Measurements from ENCODE around the gene MAML2.
A peak's percentile ranks its signal among the peaks of the same experiment; 100 is the strongest.

MAML2 gene

DNA sequence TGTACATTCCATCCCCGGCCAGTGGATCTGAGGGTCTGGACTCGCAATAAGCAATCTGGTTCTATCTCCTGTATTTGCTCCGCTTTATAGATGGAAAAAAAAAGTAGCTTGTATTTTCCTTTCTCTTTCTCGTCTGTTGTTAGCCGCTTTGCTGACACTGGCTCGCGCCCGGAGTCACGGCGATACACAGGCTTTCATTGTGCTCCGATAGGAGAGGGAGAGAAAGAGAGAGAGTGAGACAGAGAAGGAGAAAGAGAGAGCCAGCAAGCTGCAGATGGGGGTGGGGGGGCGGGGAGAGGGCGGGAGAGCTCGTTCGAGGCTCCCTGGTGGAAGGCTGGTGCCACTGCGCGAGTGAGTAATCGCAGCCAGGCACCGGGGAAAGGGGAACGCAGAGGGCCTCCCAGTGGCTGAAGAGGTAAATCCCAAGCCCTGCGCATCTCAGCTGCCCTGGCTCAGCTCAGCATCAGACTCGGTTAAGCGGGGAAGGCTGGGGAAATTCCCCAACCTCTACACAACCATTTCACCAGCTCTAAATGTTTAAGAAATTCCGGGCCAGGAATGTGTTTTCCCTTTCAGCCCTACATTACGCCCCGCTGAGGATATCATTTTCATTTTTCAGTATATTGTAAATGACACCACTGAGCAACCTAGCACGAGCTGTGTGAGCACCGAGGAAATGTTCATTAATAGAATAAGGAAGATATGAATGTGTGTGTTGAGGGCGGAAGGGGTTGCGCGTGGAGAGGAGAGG is at the start of gene MAML2:
MAML2 (minus strand) TSS at position 235 of the 751 bp plus-strand sequence. CDS start 1,300 bp downstream, outside the sequence.
- Histone ChIP-seq H3K36me3 (ENCODE audit: control insufficient read depth in 2 of 2, insufficient read depth in 2 of 2, low read length in 2 of 2) (no peaks in the 10 kb centered on the region), H3K27me3 (ENCODE audit: control insufficient read depth in 2 of 2, insufficient read depth in 2 of 2, low read length in 2 of 2) (no peaks in the 10 kb centered on the region), H3K4me3 (ENCODE audit: low read length in 2 of 2) (peak within 1 kb of the TSS; percentile 86 to 100), H3K4me1 (ENCODE audit: control insufficient read depth in 2 of 2, insufficient read depth in 2 of 2, low read length in 2 of 2) (peaks cover 30 to 36% of the 10 kb centered on the region in 2 donors), H3K9ac (ENCODE audit: low read depth in 1 of 2, low read length in 2 of 2) (peak within 1 kb of the TSS; percentile 68 to 87), H3K9me3 (ENCODE audit: control insufficient read depth in 2 of 2, low read length in 2 of 2) (no peaks in the 10 kb centered on the region), H3K27ac (ENCODE audit: low read depth in 2 of 2, low read length in 2 of 2) (peak within 1 kb of the TSS; percentile 65 to 86)

DNA sequence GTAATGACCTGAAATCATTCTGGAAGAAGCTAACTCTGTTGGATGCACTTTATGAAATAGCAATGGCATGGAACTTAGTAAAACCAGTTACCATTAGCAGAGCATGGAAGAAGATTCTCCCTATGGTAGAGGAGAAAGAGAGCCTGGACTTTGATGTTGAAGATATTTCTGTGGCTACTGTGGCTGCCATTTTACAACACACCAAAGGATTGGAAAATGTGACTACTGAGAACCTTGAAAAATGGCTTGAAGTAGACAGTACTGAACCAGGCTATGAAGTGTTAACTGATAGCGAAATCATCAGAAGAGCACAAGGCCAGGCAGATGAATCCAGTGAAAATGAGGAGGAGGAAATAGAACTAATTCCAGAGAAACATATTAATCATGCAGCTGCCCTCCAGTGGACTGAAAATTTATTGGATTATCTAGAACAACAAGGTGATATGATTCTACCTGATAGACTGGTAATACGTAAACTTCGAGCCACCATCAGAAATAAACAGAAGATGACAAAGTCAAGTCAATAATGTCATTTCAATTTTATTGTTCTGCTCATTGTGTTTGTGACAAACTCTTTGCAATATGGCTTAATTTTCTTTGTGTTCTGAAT is 48.8 kb upstream of the MAML2 start:
- no peak overlapping the region for H3K4me3 ChIP-seq (ENCODE audit: low read length in 2 of 2)
- no peaks in the 10 kb centered on the region for H3K9me3 ChIP-seq (ENCODE audit: control insufficient read depth in 2 of 2, low read length in 2 of 2)
- H3K27ac ChIP-seq (ENCODE audit: low read depth in 2 of 2, low read length in 2 of 2) = no peak overlapping the region
- H3K4me1 ChIP-seq (ENCODE audit: control insufficient read depth in 2 of 2, insufficient read depth in 2 of 2, low read length in 2 of 2) = peaks cover 0 to 3% of the 10 kb centered on the region in 2 donors
- H3K27me3 ChIP-seq (ENCODE audit: control insufficient read depth in 2 of 2, insufficient read depth in 2 of 2, low read length in 2 of 2) = no peaks in the 10 kb centered on the region
- no peak overlapping the region for H3K9ac ChIP-seq (ENCODE audit: low read depth in 1 of 2, low read length in 2 of 2)
- H3K36me3 ChIP-seq (ENCODE audit: control insufficient read depth in 2 of 2, insufficient read depth in 2 of 2, low read length in 2 of 2) = no peaks in the 10 kb centered on the region

DNA sequence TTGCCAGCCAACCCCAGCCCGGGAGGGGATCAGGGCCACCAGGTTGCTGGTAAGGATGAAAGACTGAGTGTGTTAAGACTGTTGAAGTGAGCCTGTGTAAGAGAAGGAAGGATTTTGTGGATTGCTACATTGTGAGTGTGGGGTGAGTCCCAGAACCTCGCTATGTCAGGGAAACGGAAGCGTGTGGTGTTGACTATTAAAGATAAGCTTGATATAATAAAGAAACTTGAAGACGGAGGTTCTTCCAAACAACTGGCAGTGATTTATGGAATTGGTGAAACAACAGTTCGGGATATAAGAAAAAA is 47.4 kb upstream of the MAML2 start:
- H3K4me1 ChIP-seq (ENCODE audit: control insufficient read depth in 2 of 2, insufficient read depth in 2 of 2, low read length in 2 of 2) = peaks cover 0 to 3% of the 10 kb centered on the region in 2 donors
- H3K4me3 ChIP-seq (ENCODE audit: low read length in 2 of 2) = peak overlapping the region; percentile 86 to 93
- H3K9me3 ChIP-seq (ENCODE audit: control insufficient read depth in 2 of 2, low read length in 2 of 2) = no peaks in the 10 kb centered on the region
- peak overlapping the region; percentile 92 to 97 for H3K27ac ChIP-seq (ENCODE audit: low read depth in 2 of 2, low read length in 2 of 2)
- peak overlapping the region; percentile 89 to 94 for H3K9ac ChIP-seq (ENCODE audit: low read depth in 1 of 2, low read length in 2 of 2)
- no peaks in the 10 kb centered on the region for H3K36me3 ChIP-seq (ENCODE audit: control insufficient read depth in 2 of 2, insufficient read depth in 2 of 2, low read length in 2 of 2)
- H3K27me3 ChIP-seq (ENCODE audit: control insufficient read depth in 2 of 2, insufficient read depth in 2 of 2, low read length in 2 of 2) = no peaks in the 10 kb centered on the region

DNA sequence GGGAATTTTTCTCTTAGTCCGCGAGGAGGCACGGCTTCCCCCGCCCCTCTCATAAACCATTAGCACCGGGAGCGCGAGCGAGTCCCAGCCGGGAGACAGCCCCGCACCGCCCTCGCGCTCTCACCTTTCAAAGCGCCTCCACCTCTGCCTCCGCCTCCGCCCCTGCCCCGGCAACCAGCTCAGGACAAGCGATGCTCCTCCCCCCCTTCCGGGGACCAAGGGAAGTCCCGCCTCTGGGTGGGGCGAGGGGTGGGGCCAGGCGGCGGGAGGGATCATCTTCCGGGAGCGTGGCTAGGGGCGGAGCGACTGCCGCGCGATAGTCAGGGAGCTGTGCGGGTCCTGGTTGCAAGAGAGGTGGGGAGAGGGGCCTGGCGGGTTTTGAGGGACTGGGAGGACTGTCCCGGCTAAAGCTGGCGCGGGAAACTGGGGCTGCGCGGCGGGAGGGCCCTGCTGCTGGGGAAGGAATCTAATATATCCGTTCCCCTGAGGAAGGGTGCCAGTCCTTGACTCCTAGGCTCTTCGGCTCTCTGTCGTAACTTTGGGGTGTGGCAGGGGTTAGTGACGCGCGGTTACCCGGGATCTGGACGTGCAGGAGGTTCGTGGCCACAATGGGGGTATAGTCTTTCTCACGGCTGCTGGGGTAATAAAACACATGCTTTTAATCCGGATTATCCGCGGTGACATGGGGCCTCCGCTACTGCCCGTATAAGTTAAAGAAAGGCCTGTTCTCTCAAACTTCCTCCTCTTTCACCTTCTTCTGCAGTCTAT is 46.9 kb upstream of the MAML2 start, which contains the start of the genes CCDC82 and JRKL:
CCDC82 (minus strand) TSS at position 193 of the 768 bp plus-strand sequence. CDS start 5,165 bp downstream, outside the sequence.
JRKL (plus strand) TSS at position 294 of the 768 bp plus-strand sequence. CDS start 637 bp downstream, outside the sequence.
- Histone ChIP-seq H3K4me3 (ENCODE audit: low read length in 2 of 2) (peak within 1 kb of the TSS; percentile 86 to 93), H3K36me3 (ENCODE audit: control insufficient read depth in 2 of 2, insufficient read depth in 2 of 2, low read length in 2 of 2) (no peaks in the 10 kb centered on the region), H3K27me3 (ENCODE audit: control insufficient read depth in 2 of 2, insufficient read depth in 2 of 2, low read length in 2 of 2) (no peaks in the 10 kb centered on the region), H3K4me1 (ENCODE audit: control insufficient read depth in 2 of 2, insufficient read depth in 2 of 2, low read length in 2 of 2) (peaks cover 0 to 3% of the 10 kb centered on the region in 2 donors), H3K27ac (ENCODE audit: low read depth in 2 of 2, low read length in 2 of 2) (peak within 1 kb of the TSS; percentile 92 to 97), H3K9me3 (ENCODE audit: control insufficient read depth in 2 of 2, low read length in 2 of 2) (no peaks in the 10 kb centered on the region), H3K9ac (ENCODE audit: low read depth in 1 of 2, low read length in 2 of 2) (peak within 1 kb of the TSS; percentile 89 to 94)

DNA sequence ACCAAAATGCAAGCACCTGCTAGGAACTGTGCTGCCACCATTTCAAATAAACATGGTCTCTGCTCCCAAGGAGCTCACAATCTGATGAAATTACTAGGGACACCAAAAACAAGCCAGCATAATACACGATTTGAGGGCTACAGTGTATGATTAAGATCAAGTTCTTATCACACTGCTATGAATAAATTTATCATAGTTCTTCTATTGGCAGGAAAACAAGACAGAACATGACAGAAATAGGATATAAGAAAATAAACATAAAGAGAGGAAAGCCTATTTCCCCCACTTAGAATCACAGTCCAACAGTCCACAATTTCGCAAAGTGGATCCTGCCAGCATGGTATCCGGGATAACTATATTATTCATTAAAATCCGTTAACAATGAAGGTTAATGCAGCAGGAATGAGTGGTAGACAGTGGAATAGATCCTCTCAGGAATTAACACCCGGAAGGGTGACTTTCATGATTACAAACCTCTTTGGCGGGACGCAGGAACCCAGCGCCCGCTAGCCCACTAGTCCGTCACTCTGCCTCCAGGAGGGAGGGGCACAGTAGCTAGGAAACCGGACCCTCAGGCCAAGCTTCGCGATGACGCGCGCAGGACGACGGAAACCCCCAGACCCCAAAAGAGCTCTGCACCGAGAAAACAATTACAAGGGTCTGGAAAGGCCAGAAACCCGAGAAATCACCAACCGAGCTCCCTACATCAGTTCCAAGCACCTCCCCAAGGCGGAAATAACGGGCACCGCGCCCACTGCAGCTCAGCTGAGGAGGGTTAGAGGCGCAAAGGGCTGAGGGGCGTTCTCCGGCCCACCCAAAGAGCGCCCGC is 46.1 kb upstream of the MAML2 start:
- Histone ChIP-seq H3K4me3 (ENCODE audit: low read length in 2 of 2) (peak overlapping the region; percentile 86 to 93), H3K27me3 (ENCODE audit: control insufficient read depth in 2 of 2, insufficient read depth in 2 of 2, low read length in 2 of 2) (no peaks in the 10 kb centered on the region), H3K9ac (ENCODE audit: low read depth in 1 of 2, low read length in 2 of 2) (peak overlapping the region; percentile 85 to 94), H3K9me3 (ENCODE audit: control insufficient read depth in 2 of 2, low read length in 2 of 2) (no peaks in the 10 kb centered on the region), H3K27ac (ENCODE audit: low read depth in 2 of 2, low read length in 2 of 2) (peak overlapping the region; percentile 92 to 97), H3K4me1 (ENCODE audit: control insufficient read depth in 2 of 2, insufficient read depth in 2 of 2, low read length in 2 of 2) (peaks cover 0 to 3% of the 10 kb centered on the region in 2 donors), H3K36me3 (ENCODE audit: control insufficient read depth in 2 of 2, insufficient read depth in 2 of 2, low read length in 2 of 2) (peaks cover 0 to 5% of the 10 kb centered on the region in 2 donors)

DNA sequence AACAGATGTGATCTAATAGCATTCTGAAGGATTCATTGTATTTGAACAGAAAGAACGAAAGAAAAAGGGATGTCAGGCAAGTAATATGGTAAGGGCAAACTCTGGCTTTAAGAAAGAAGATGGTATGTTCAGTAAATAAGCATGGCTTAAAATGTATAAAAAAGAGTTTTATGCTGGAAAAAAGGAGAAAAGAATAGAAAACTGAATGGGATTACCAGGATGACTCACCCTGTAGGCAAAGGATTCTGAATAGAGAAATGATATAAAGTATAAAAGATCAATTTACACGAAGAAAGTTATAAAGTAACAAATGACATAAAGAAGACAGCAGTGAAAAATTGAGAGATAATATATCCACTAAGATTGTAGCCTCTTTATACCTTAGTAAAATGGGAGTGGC is 42.2 kb upstream of the MAML2 start:
- H3K27ac ChIP-seq (ENCODE audit: low read depth in 2 of 2, low read length in 2 of 2) = no peak overlapping the region
- H3K4me3 ChIP-seq (ENCODE audit: low read length in 2 of 2) = no peak overlapping the region
- H3K27me3 ChIP-seq (ENCODE audit: control insufficient read depth in 2 of 2, insufficient read depth in 2 of 2, low read length in 2 of 2) = no peaks in the 10 kb centered on the region
- H3K4me1 ChIP-seq (ENCODE audit: control insufficient read depth in 2 of 2, insufficient read depth in 2 of 2, low read length in 2 of 2) = no peaks in the 10 kb centered on the region
- no peak overlapping the region for H3K9ac ChIP-seq (ENCODE audit: low read depth in 1 of 2, low read length in 2 of 2)
- peaks cover 9 to 14% of the 10 kb centered on the region in 2 donors for H3K36me3 ChIP-seq (ENCODE audit: control insufficient read depth in 2 of 2, insufficient read depth in 2 of 2, low read length in 2 of 2)
- no peaks in the 10 kb centered on the region for H3K9me3 ChIP-seq (ENCODE audit: control insufficient read depth in 2 of 2, low read length in 2 of 2)

DNA sequence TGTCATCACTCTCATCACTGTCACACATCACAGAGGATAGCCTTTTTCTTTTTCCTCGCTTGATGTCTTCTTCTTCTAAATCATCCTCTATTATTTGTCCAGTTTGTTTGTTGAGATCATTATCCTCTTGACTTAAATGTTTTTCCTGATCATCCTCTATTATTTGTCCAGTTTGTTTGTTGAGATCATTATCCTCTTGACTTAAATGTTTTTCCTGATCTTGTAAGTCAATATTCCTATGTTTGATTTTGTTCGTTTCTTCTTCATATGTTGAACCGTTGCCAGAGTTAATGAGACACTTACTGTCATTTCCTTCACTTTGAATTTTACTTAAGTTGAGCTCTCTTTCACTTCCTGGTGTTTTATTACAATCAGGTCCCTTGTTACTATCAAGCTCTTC is 41.2 kb upstream of the MAML2 start:
- no peak overlapping the region for H3K4me3 ChIP-seq (ENCODE audit: low read length in 2 of 2)
- no peak overlapping the region for H3K9ac ChIP-seq (ENCODE audit: low read depth in 1 of 2, low read length in 2 of 2)
- no peaks in the 10 kb centered on the region for H3K27me3 ChIP-seq (ENCODE audit: control insufficient read depth in 2 of 2, insufficient read depth in 2 of 2, low read length in 2 of 2)
- H3K27ac ChIP-seq (ENCODE audit: low read depth in 2 of 2, low read length in 2 of 2) = no peak overlapping the region
- H3K4me1 ChIP-seq (ENCODE audit: control insufficient read depth in 2 of 2, insufficient read depth in 2 of 2, low read length in 2 of 2) = no peaks in the 10 kb centered on the region
- H3K9me3 ChIP-seq (ENCODE audit: control insufficient read depth in 2 of 2, low read length in 2 of 2) = no peaks in the 10 kb centered on the region
- peaks cover 9 to 14% of the 10 kb centered on the region in 2 donors for H3K36me3 ChIP-seq (ENCODE audit: control insufficient read depth in 2 of 2, insufficient read depth in 2 of 2, low read length in 2 of 2)

DNA sequence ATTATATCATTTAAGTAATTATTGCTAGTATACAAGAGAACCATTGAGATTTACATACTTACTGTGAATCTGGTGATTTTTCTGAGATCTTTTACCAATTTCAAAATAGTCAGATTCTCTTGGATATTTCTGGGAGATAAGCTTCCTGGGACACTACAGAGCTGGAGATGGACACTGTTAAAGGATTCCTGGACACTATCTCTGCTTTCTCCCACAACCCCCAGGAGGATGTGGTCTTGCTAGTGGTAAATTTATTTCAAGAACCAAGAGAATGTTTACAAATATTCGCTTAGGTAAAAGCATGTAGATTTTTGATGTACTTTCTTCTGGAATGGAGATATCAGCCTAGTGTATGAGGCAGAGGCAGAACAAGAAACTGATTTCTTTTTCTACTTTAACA is 33.8 kb upstream of the MAML2 start:
- Histone ChIP-seq H3K27me3 (ENCODE audit: control insufficient read depth in 2 of 2, insufficient read depth in 2 of 2, low read length in 2 of 2) (no peaks in the 10 kb centered on the region), H3K9me3 (ENCODE audit: control insufficient read depth in 2 of 2, low read length in 2 of 2) (no peaks in the 10 kb centered on the region), H3K9ac (ENCODE audit: low read depth in 1 of 2, low read length in 2 of 2) (no peak overlapping the region), H3K4me3 (ENCODE audit: low read length in 2 of 2) (no peak overlapping the region), H3K36me3 (ENCODE audit: control insufficient read depth in 2 of 2, insufficient read depth in 2 of 2, low read length in 2 of 2) (peaks cover 5 to 8% of the 10 kb centered on the region in 2 donors), H3K27ac (ENCODE audit: low read depth in 2 of 2, low read length in 2 of 2) (no peak overlapping the region), H3K4me1 (ENCODE audit: control insufficient read depth in 2 of 2, insufficient read depth in 2 of 2, low read length in 2 of 2) (no peaks in the 10 kb centered on the region)

DNA sequence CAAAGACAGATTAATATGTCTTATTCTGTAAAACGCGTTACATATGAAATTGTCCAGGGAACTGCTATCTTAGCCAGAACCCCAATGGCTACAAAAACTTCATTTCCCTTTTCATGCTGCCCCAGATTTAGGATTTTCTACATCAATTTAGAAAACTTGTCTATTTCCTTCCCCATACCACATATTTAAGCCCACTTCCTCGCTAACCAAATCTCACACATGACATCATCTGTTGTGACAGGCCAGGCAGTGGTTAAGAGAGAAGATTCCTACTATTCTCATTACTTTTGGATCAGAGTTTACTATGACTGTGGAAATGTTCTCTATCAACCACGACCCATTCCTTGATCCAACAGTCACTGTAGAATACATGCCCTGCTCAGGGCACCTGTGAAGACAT is 30.8 kb upstream of the MAML2 start:
- Histone ChIP-seq H3K4me1 (ENCODE audit: control insufficient read depth in 2 of 2, insufficient read depth in 2 of 2, low read length in 2 of 2) (no peaks in the 10 kb centered on the region), H3K9me3 (ENCODE audit: control insufficient read depth in 2 of 2, low read length in 2 of 2) (no peaks in the 10 kb centered on the region), H3K36me3 (ENCODE audit: control insufficient read depth in 2 of 2, insufficient read depth in 2 of 2, low read length in 2 of 2) (peaks cover 10 to 16% of the 10 kb centered on the region in 2 donors), H3K9ac (ENCODE audit: low read depth in 1 of 2, low read length in 2 of 2) (no peak overlapping the region), H3K27me3 (ENCODE audit: control insufficient read depth in 2 of 2, insufficient read depth in 2 of 2, low read length in 2 of 2) (no peaks in the 10 kb centered on the region), H3K4me3 (ENCODE audit: low read length in 2 of 2) (no peak overlapping the region), H3K27ac (ENCODE audit: low read depth in 2 of 2, low read length in 2 of 2) (no peak overlapping the region)
